NB4 (cell line): Measurements from ENCODE around the gene LSAMP.

Experiments
- DNase-seq: peaks from one replicate; pipeline ENCODE4 v3.0.0; 2010; ENCODE audit warnings: low read depth
- H3K4me3 ChIP-seq: one replicate; pipeline ENCODE4 v1.5.1; 2011; ENCODE audit warnings: mild to moderate bottlenecking, low read depth, low read length, moderate library complexity
- CTCF ChIP-seq: IDR thresholded peaks from one replicate; pipeline ENCODE4 v1.5.1; 2012; ENCODE audit warnings: low read depth, low read length
- MYC ChIP-seq: IDR thresholded peaks from 2 replicates; pipeline ENCODE4 v1.6.1; 2011; ENCODE audit warnings: low read depth, low read length
- POLR2A ChIP-seq: IDR thresholded peaks from 2 replicates; pipeline ENCODE4 v1.6.1; 2011; ENCODE audit warnings: mild to moderate bottlenecking; ENCODE audit not compliant: insufficient read length; ENCODE audit errors: extremely low read depth
- TF ChIP-seq, protein P1 (sequence below): IDR thresholded peaks from 2 replicates; pipeline ENCODE4 v1.6.1; 2011; ENCODE audit warnings: low read depth, low read length

Gene LSAMP

DNA sequence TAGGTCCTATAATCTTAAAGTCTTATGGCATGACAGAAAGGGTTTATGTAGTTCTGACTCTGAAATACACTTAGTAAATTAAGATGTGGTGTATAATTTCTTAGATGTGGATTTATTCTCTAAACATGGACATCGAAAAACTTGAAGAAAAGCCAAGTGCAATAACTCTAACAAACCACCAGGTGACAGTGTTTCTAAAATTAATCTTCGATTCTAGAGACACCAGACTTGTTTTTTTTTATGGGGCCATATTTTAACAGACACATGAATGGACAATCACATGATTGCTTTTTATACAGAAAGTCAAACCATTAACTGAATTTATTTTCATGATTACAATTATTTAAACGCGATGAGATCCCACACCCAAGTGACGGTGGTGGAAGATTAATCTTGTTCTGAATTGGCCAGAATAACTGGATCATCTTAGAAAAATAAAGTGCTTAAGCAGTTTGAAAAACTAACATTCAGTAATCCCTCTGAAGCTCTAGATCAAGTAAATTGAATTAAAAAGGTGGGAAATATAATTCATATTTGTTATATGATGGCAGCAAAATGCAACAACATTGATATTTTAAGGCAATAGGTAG is 305.1 kb downstream of the LSAMP start:
- no peak overlapping the region for H3K4me3 ChIP-seq
- TF ChIP-seq, protein P1, sequence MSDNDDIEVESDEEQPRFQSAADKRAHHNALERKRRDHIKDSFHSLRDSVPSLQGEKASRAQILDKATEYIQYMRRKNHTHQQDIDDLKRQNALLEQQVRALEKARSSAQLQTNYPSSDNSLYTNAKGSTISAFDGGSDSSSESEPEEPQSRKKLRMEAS: no peak
- TF ChIP-seq CTCF: peak; percentile 62
- peak; percentile 20 for DNase-seq

DNA sequence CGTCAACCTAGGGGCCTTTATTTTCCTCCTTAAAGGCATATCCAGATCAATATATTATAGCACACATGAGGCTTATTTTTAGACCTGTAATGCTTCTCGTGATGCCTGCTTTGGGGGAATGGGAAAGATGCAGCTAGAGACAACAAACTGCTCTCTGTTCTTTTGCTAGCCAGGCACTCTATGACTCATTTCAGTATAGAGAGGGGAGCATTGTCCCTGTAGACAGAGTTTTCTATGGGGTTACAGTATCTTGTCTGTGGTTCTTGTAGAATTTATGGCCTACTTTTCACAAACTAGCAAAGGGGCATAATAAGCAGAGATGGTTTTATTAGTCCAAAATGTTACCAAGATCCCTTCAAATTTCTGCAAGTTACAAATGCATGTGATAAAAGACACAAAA is 305.6 kb downstream of the LSAMP start:
- TF ChIP-seq MYC: no peak
- no peak for TF ChIP-seq CTCF
- TF ChIP-seq, protein P1: no peak
- TF ChIP-seq POLR2A: no peak
- H3K4me3 ChIP-seq: no peak overlapping the region
- DNase-seq: no peak

- TF ChIP-seq CTCF: no peak
- TF ChIP-seq, protein P1: no peak
- no peak for TF ChIP-seq POLR2A
- TF ChIP-seq MYC: no peak
- H3K4me3 ChIP-seq: no peak overlapping the region
- no peak for DNase-seq
These were observed 309.7 kb downstream of the LSAMP start for GRCh38 chr3:116135457-116136085.

GRCh38 chr3:116129187-116129946 is 315.9 kb downstream of the LSAMP start:
- DNase-seq: no peak
- no peak overlapping the region for H3K4me3 ChIP-seq
- TF ChIP-seq, protein P1: no peak
- TF ChIP-seq MYC: no peak
- no peak for TF ChIP-seq POLR2A
- no peak for TF ChIP-seq CTCF

- H3K4me3 ChIP-seq: no peak overlapping the region
- no peak for DNase-seq
- TF ChIP-seq, protein P1: no peak
- TF ChIP-seq CTCF (no peak), POLR2A (no peak), MYC (no peak)
These were observed 317.8 kb downstream of the LSAMP start for GRCh38 chr3:116127464-116127863.
